ENCODE measurements around the gene PELI2. TPM values are rescaled to one million over a fixed set of nuclear protein-coding genes. Genes with fewer than 3 reads are reported as not detected.

Gene PELI2
- total and polyA plus RNA-seq, 9 donors, result 13.0 to 36.8 (median 28.5) TPM

DNA sequence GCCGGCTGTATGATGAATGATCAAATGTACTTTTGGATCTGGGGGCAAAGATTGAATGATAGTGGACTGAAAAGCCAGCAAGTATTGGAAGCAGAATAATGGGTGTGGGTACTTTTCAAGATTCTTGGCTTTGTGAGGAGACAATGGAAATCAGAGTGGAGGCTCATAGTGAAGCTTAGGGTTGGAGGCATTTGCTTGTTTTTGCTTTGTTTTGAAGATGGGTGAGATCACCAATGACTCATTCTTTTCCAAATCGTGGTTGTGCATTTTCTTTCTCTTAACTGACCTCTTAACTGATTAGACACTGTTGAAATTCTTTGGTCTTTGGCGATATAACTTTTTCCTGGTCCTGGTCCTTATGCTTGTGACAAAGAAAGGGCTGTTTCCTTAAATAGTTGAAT lies 54.4 kb downstream of the PELI2 start:
- no peaks in the 10 kb centered on the region for H3K9me3 ChIP-seq
- H3K36me3 ChIP-seq, result no peaks in the 10 kb centered on the region
- no peak for DNase-seq
- H3K4me1 ChIP-seq (ENCODE audit: insufficient read depth), result peaks cover 22% of the 10 kb centered on the region
- TF ChIP-seq EP300 (IDR thresholded peaks at IDR 0.05), result no peak
- no peak for TF ChIP-seq CTCF (IDR thresholded peaks at IDR 0.05)
- no peak for TF ChIP-seq POLR2A (IDR thresholded peaks at IDR 0.05)
- intact Hi-C loops (cut with DNase I), result no loop called here
- H3K27ac ChIP-seq, result no peak overlapping the region
- H3K27me3 ChIP-seq, result no peaks in the 10 kb centered on the region
- no peak overlapping the region for H3K4me3 ChIP-seq
- 35 to 40% (median 37%) methylated on average over 3 of the region's 3 CpGs for WGBS, 3 donors

- Histone ChIP-seq H3K4me1 (ENCODE audit: insufficient read depth) (peaks cover 20% of the 10 kb centered on the region), H3K27me3 (no peaks in the 10 kb centered on the region), H3K9me3 (no peaks in the 10 kb centered on the region), H3K27ac (no peak overlapping the region), H3K36me3 (no peaks in the 10 kb centered on the region), H3K4me3 (no peak overlapping the region)
- intact Hi-C loops (cut with DNase I), result no loop called here
- TF ChIP-seq POLR2A (IDR thresholded peaks at IDR 0.05) (no peak), EP300 (IDR thresholded peaks at IDR 0.05) (no peak), CTCF (IDR thresholded peaks at IDR 0.05) (no peak)
- WGBS, 3 donors, result 92 to 96% (median 95%) methylated on average over 6 of the region's 6 CpGs
- no peak for DNase-seq
These were observed 55.2 kb downstream of the PELI2 start for GRCh38 chr14:56173365-56173922.

DNA sequence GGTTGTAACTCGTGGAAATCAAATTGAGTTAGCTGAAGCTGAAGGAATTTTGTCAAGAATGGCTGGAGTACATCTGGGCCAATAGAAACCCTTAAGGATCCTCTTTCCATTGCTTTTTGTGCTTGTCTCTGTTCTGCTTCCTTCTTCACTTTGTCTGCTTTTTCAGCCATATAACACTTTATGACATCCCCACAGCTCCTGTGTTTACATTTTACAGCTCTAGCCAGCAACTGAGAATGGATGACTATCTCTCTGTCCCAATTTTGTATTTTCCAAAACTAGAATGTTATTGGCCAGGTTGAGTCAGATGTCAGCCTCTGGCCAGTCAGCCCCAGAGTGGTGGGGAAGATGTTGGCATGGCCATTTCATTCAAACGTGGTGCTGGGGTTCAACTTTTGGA lies 57.6 kb downstream of the PELI2 start:
- 69 to 79% (median 75%) methylated on average over 2 of the region's 2 CpGs for WGBS, 3 donors
- Histone ChIP-seq H3K4me1 (ENCODE audit: insufficient read depth) (peaks cover 17% of the 10 kb centered on the region), H3K9me3 (no peaks in the 10 kb centered on the region), H3K27ac (no peak overlapping the region), H3K4me3 (no peak overlapping the region), H3K36me3 (no peaks in the 10 kb centered on the region), H3K27me3 (no peaks in the 10 kb centered on the region)
- TF ChIP-seq EP300 (IDR thresholded peaks at IDR 0.05) (no peak), POLR2A (IDR thresholded peaks at IDR 0.05) (no peak), CTCF (IDR thresholded peaks at IDR 0.05) (no peak)
- intact Hi-C loops (cut with DNase I), result no loop called here
- DNase-seq, result no peak

- no peaks in the 10 kb centered on the region for H3K36me3 ChIP-seq
- H3K27me3 ChIP-seq, result no peaks in the 10 kb centered on the region
- H3K4me3 ChIP-seq, result no peak overlapping the region
- WGBS, 3 donors, result 98 to 99% (median 98%) methylated on average over 3 of the region's 3 CpGs
- peaks cover 14% of the 10 kb centered on the region for H3K4me1 ChIP-seq (ENCODE audit: insufficient read depth)
- intact Hi-C loops (cut with DNase I), result no loop called here
- H3K27ac ChIP-seq, result no peak overlapping the region
- no peak for TF ChIP-seq POLR2A (IDR thresholded peaks at IDR 0.05)
- TF ChIP-seq EP300 (IDR thresholded peaks at IDR 0.05), result no peak
- TF ChIP-seq CTCF (IDR thresholded peaks at IDR 0.05), result no peak
- no peaks in the 10 kb centered on the region for H3K9me3 ChIP-seq
- DNase-seq, result no peak
These were observed 58.3 kb downstream of the PELI2 start for GRCh38 chr14:56176530-56176929.

Data from ovary (tissue), 9 donors.